ENCODE measurements around the gene DDAH2. TPM values are rescaled to one million over a fixed set of nuclear protein-coding genes. Genes with fewer than 3 reads are reported as not detected.
A peak's percentile ranks its signal among the peaks of the same experiment; 100 is the strongest.

Gene DDAH2
- total and polyA plus RNA-seq, 2 experiments from 2014 or later, result 76.6 to 77.7 TPM

- H3K79me2 ChIP-seq (ENCODE audit: insufficient read depth), result peaks cover 36% of the 10 kb centered on the region
- no peaks in the 10 kb centered on the region for H3K9me3 ChIP-seq (ENCODE audit: low read depth)
- no peaks in the 10 kb centered on the region for H3K9me2 ChIP-seq (ENCODE audit: insufficient read depth)
- TF ChIP-seq EZH2phosphoT487 (IDR thresholded peaks at IDR 0.05; ENCODE audit: insufficient read depth, low read depth) (no peak), EZH2 (IDR thresholded peaks at IDR 0.05; ENCODE audit: insufficient read depth, poor library complexity, severe bottlenecking) (no peak)
- H3K4me3 ChIP-seq, result peak overlapping the region; percentile 96
- peak overlapping the region; percentile 96 for H2AFZ ChIP-seq
- peak overlapping the region; percentile 86 for H3K9ac ChIP-seq
- DNase-seq, result no peak
- no peaks in the 10 kb centered on the region for H3F3A ChIP-seq (ENCODE audit: insufficient read depth)
- peak overlapping the region; percentile 99 for H3K4me2 ChIP-seq (ENCODE audit: unreplicated experiment)
- in situ Hi-C loops (cut with MboI), result no loop called here
- peaks cover 6% of the 10 kb centered on the region; the same call in 1 of the 2 replicates for H3K36me3 ChIP-seq (ENCODE audit: low read depth)
- peak overlapping the region; percentile 90 for H3K27ac ChIP-seq
- 1 to 2% methylated on average over 10 of the region's 10 CpGs for WGBS, 2 experiments (ENCODE audit: low coverage in 1 of 2, low lambda C conversion rate in 2 of 2, missing lambda C conversion rate in 2 of 2)
- no peaks in the 10 kb centered on the region for H3K27me3 ChIP-seq (replicated peaks; ENCODE audit: insufficient read depth)
- no peaks in the 10 kb centered on the region for H4K20me1 ChIP-seq (ENCODE audit: insufficient read depth)
- H3K4me1 ChIP-seq (ENCODE audit: insufficient read depth), result peaks cover 8% of the 10 kb centered on the region
These were observed 26.7 kb downstream of the DDAH2 start for GRCh38 chr6:31702405-31702818.

- DNase-seq, result peak; percentile 56
- no peak for TF ChIP-seq EZH2phosphoT487 (IDR thresholded peaks at IDR 0.05; ENCODE audit: insufficient read depth, low read depth)
- TF ChIP-seq EZH2 (IDR thresholded peaks at IDR 0.05; ENCODE audit: insufficient read depth, poor library complexity, severe bottlenecking), result no peak
- H3K9me3 ChIP-seq (ENCODE audit: low read depth), result no peaks in the 10 kb centered on the region
- H3K4me3 ChIP-seq, result peak overlapping the region; percentile 96
- peak overlapping the region; percentile 99 for H3K4me2 ChIP-seq (ENCODE audit: unreplicated experiment)
- peak overlapping the region; percentile 86 for H3K9ac ChIP-seq
- no peaks in the 10 kb centered on the region for H3F3A ChIP-seq (ENCODE audit: insufficient read depth)
- no peaks in the 10 kb centered on the region for H4K20me1 ChIP-seq (ENCODE audit: insufficient read depth)
- peaks cover 6% of the 10 kb centered on the region; the same call in 1 of the 2 replicates for H3K36me3 ChIP-seq (ENCODE audit: low read depth)
- WGBS, 2 experiments (ENCODE audit: low coverage in 1 of 2, low lambda C conversion rate in 2 of 2, missing lambda C conversion rate in 2 of 2), result 25 to 29% methylated on average over 7 of the region's 7 CpGs
- peaks cover 8% of the 10 kb centered on the region for H3K4me1 ChIP-seq (ENCODE audit: insufficient read depth)
- no peaks in the 10 kb centered on the region for H3K27me3 ChIP-seq (replicated peaks; ENCODE audit: insufficient read depth)
- H3K9me2 ChIP-seq (ENCODE audit: insufficient read depth), result no peaks in the 10 kb centered on the region
- peak overlapping the region; percentile 90 for H3K27ac ChIP-seq
- in situ Hi-C loops (cut with MboI), result no loop called here
- peak overlapping the region; percentile 96 for H2AFZ ChIP-seq
- peaks cover 36% of the 10 kb centered on the region for H3K79me2 ChIP-seq (ENCODE audit: insufficient read depth)
These were observed 27.3 kb downstream of the DDAH2 start for GRCh38 chr6:31701666-31702404.

GRCh38 chr6:31700740-31701401, 28.2 kb downstream of the DDAH2 start:
- Histone ChIP-seq H3K4me2 (ENCODE audit: unreplicated experiment) (no peak overlapping the region), H3K9me3 (ENCODE audit: low read depth) (no peaks in the 10 kb centered on the region), H3K27me3 (replicated peaks; ENCODE audit: insufficient read depth) (no peaks in the 10 kb centered on the region), H3K4me3 (no peak overlapping the region), H3K4me1 (ENCODE audit: insufficient read depth) (peaks cover 8% of the 10 kb centered on the region), H3K9ac (peak overlapping the region; percentile 86; the same call in 1 of the 2 replicates), H3K36me3 (ENCODE audit: low read depth) (peaks cover 6% of the 10 kb centered on the region; the same call in 1 of the 2 replicates), H3K9me2 (ENCODE audit: insufficient read depth) (no peaks in the 10 kb centered on the region), H2AFZ (no peak overlapping the region), H3F3A (ENCODE audit: insufficient read depth) (no peaks in the 10 kb centered on the region), H3K27ac (no peak overlapping the region), H3K79me2 (ENCODE audit: insufficient read depth) (peaks cover 36% of the 10 kb centered on the region), H4K20me1 (ENCODE audit: insufficient read depth) (no peaks in the 10 kb centered on the region)
- no peak for TF ChIP-seq EZH2phosphoT487 (IDR thresholded peaks at IDR 0.05; ENCODE audit: insufficient read depth, low read depth)
- no peak for TF ChIP-seq EZH2 (IDR thresholded peaks at IDR 0.05; ENCODE audit: insufficient read depth, poor library complexity, severe bottlenecking)
- 83 to 88% methylated on average over 5 of the region's 5 CpGs for WGBS, 2 experiments (ENCODE audit: low coverage in 1 of 2, low lambda C conversion rate in 2 of 2, missing lambda C conversion rate in 2 of 2)
- DNase-seq, result no peak
- in situ Hi-C loops (cut with MboI), result no loop called here

GRCh38 chr6:31697555-31697954, 31.5 kb downstream of the DDAH2 start:
- Histone ChIP-seq H3K9ac (no peak overlapping the region), H3K79me2 (ENCODE audit: insufficient read depth) (peaks cover 34% of the 10 kb centered on the region), H3K9me3 (ENCODE audit: low read depth) (no peaks in the 10 kb centered on the region), H3K27ac (no peak overlapping the region), H3K4me3 (no peak overlapping the region), H3K4me1 (ENCODE audit: insufficient read depth) (peaks cover 8% of the 10 kb centered on the region), H3K36me3 (ENCODE audit: low read depth) (peaks cover 13% of the 10 kb centered on the region; the same call in 1 of the 2 replicates), H3F3A (ENCODE audit: insufficient read depth) (no peaks in the 10 kb centered on the region), H4K20me1 (ENCODE audit: insufficient read depth) (no peaks in the 10 kb centered on the region), H3K4me2 (ENCODE audit: unreplicated experiment) (no peak overlapping the region), H3K27me3 (replicated peaks; ENCODE audit: insufficient read depth) (no peaks in the 10 kb centered on the region), H3K9me2 (ENCODE audit: insufficient read depth) (no peaks in the 10 kb centered on the region), H2AFZ (no peak overlapping the region)
- TF ChIP-seq EZH2phosphoT487 (IDR thresholded peaks at IDR 0.05; ENCODE audit: insufficient read depth, low read depth) (no peak), EZH2 (IDR thresholded peaks at IDR 0.05; ENCODE audit: insufficient read depth, poor library complexity, severe bottlenecking) (no peak)
- in situ Hi-C loops (cut with MboI), result no loop called here
- 61 to 62% methylated on average over 3 of the region's 3 CpGs for WGBS, 2 experiments (ENCODE audit: low coverage in 1 of 2, low lambda C conversion rate in 2 of 2, missing lambda C conversion rate in 2 of 2)
- DNase-seq, result no peak
